Stimulated activated CD8-positive, alpha-beta memory T cell treated with anti-CD3 and anti-CD28 coated beads, Interleukin-4, amount 100 ng/mL, for 4 hours (primary cell): Measurements from ENCODE around the gene KRTAP22-1.

ENCODE experiments used
- DNase-seq, 2 donors: peaks; one replicate each; pipeline ENCODE4 v3.0.0-alpha.2; 2020; ENCODE audit warnings: low read depth in 2 of 2, low spot score in 1 of 2

KRTAP22-1 gene

DNA sequence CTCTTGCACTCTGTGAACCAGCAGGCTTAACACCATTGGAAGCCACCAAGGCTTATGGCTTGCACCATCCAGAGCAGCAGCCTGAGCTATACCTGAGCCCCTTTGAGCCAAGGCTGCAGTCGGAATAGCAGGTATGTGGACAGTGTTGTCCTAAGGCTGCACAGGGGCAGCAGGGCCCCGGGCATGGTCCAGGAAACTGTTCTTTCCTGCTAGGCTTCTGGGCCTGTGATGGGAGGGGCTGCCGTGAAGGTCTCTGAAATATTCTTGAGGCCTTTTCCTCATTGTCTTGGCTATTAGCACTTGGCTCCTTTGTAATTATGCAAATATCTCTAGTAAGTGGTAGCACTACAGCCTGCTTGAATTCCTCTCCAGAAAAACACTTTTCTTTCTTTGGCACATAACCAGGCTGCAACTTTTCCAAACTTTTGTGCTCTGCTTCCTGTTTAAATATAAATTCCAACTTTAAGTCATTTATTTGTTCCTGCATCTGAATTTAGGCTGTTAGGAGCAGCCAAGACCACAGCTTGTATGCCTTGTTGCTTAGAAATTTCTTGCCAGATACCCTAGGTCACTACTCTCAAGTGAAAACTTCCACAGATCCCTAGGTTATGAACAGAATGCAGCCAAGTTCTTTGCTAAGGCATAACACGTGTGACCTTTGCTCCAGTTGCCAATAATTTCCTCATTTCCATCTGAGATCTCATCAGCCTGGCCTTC, 24.7 kb downstream of the KRTAP22-1 start:
- DNase-seq: no peak

GRCh38 chr21:30628109-30628508, 27.2 kb downstream of the KRTAP22-1 start:
- DNase-seq: no peak

DNA sequence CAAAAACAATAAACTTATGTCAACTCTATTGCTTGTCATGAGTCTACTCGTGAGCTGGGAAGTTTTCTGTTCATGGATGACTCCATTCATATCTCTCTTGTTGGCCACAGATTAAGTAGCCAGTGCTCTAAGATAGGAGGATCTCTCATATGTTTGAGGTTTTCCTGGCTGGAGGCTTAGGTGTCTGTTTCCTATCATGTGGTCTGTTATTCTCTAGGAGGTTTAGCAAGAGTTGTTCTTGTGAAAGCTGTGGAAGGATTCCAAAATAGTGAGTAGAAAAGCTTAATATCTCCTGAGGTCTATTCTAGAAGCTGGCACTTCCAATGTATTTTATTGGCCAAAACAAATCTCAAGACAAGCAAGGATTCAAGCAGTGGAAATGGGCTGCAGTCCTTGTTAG, 28.3 kb downstream of the KRTAP22-1 start:
- no peak for DNase-seq

DNA sequence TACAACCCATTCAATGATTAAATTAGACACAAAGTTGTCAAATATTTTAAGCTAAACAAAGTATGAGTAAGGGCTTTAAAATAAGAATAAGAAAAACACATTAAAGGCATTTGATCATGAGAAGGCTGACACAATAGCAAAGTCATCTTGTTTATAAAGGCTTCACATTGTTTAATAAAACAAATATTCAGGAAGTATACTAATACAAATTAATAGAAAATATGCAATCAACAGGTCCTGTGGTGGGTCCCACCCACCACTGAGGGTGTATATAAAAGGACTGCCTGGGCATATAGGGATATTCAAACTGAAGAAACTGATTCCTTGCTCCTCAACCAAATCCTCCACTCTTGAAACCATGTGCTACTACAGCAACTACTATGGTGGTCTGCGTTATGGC, 34.0 kb downstream of the KRTAP22-1 start, which contains the start of gene KRTAP20-2:
Gene KRTAP20-2 (plus strand): TSS at position 301 of the 400 bp plus-strand sequence. CDS start 58 bp downstream, at position 359.
- DNase-seq: no peak

- DNase-seq: no peak
These were observed 37.8 kb downstream of the KRTAP22-1 start for GRCh38 chr21:30638686-30639085.

GRCh38 chr21:30642564-30642963, 41.7 kb downstream of the KRTAP22-1 start, which contains the start of gene KRTAP20-3:
KRTAP20-3 (plus strand) TSS chr21:30642864.
- DNase-seq: no peak

- DNase-seq: no peak
These were observed 46.1 kb downstream of the KRTAP22-1 start for GRCh38 chr21:30646904-30647414.
